CD4-positive, alpha-beta T cell (primary cell): ENCODE data around the gene TANGO2. TPM values are rescaled to one million over a fixed set of nuclear protein-coding genes. Genes with fewer than 3 reads are reported as not detected.
A peak's percentile ranks its signal among the peaks of the same experiment; 100 is the strongest.

Source experiments
- ATAC-seq: fragments of 200-7000 bp; cut with Tn5 transposase; one replicate; pipeline ENCODE4 v1.10.0; 2022; ENCODE audit warnings: mild to moderate bottlenecking; ENCODE audit not compliant: poor library complexity
- CTCF ChIA-PET: fragments of 350-600 bp; sonication (Branson Sonifier 250); formaldehyde crosslinking; loops from one replicate; lab custom pipeline; 2021; ENCODE audit warnings: antibody characterized with exemption, inconsistent platforms; lab: Charles Lee
- POLR2A ChIA-PET: fragments of 350-600 bp; sonication (Branson Sonifier 250); formaldehyde crosslinking; loops from one replicate; lab custom pipeline; 2021; ENCODE audit warnings: antibody characterized with exemption, inconsistent platforms; lab: Charles Lee
- DNase-seq, 14 experiments: peaks; one replicate each; pipeline ENCODE4 v3.0.0-alpha.2; 2013 to 2020; ENCODE audit warnings: mixed read lengths in 2 of 14
- H3K27ac ChIP-seq, 2 donors: one replicate each; pipeline versions ENCODE4 v1.5.1 to v1.7.0; 2013; ENCODE audit warnings: low read length in 2 of 2, low read depth in 1 of 2, mild to moderate bottlenecking in 1 of 2
- H3K27me3 ChIP-seq, 2 experiments: 1 replicate in 1 of 2; 2 replicates in 1 of 2; pipeline versions ENCODE4 v1.6.1 to v1.7.0; 2013; ENCODE audit warnings: low read length in 2 of 2, control low read depth in 1 of 2, mild to moderate bottlenecking in 1 of 2, moderate library complexity in 1 of 2; ENCODE audit not compliant: insufficient read depth in 2 of 2, control insufficient read depth in 1 of 2
- H3K36me3 ChIP-seq: one replicate; pipeline ENCODE4 v1.6.1; 2013; ENCODE audit warnings: low read length, control low read depth; ENCODE audit not compliant: insufficient read depth
- H3K4me1 ChIP-seq: one replicate; pipeline ENCODE4 v1.6.1; 2013; ENCODE audit warnings: low read length, control low read depth; ENCODE audit not compliant: insufficient read depth
- H3K4me3 ChIP-seq: one replicate; pipeline ENCODE4 v1.5.1; 2013; ENCODE audit warnings: mild to moderate bottlenecking, low read length, moderate library complexity
- H3K9me3 ChIP-seq, 2 experiments: 1 replicate in 1 of 2; 2 replicates in 1 of 2; pipeline versions ENCODE4 v1.6.1 to v1.7.0; 2013; ENCODE audit warnings: low read length in 2 of 2, mild to moderate bottlenecking in 2 of 2, control low read depth in 1 of 2, moderate library complexity in 1 of 2; ENCODE audit not compliant: control insufficient read depth in 1 of 2, insufficient read depth in 1 of 2
- H3K27ac Mint-ChIP-seq: one replicate; pipeline ENCODE4 v1.8.0; 2020; ENCODE audit warnings: mixed read lengths
- H3K27me3 Mint-ChIP-seq: one replicate; pipeline ENCODE4 v1.8.0; 2021; ENCODE audit warnings: mixed read lengths
- H3K36me3 Mint-ChIP-seq: one replicate; pipeline ENCODE4 v1.8.0; 2021; ENCODE audit warnings: low read depth, mixed read lengths
- H3K4me1 Mint-ChIP-seq: one replicate; pipeline ENCODE4 v1.8.0; 2021; ENCODE audit warnings: low read depth, mixed read lengths
- H3K4me3 Mint-ChIP-seq: one replicate; pipeline ENCODE4 v1.8.0; 2020; ENCODE audit warnings: mild to moderate bottlenecking, mixed read lengths
- H3K9me3 Mint-ChIP-seq: one replicate; pipeline ENCODE4 v1.8.0; 2020; ENCODE audit warnings: mixed read lengths
- CTCF ChIP-seq: fragments of 200-600 bp; IDR thresholded peaks from one replicate; pipeline ENCODE4 v1.8.0; 2022; ENCODE audit warnings: antibody characterized with exemption, mild to moderate bottlenecking
- intact Hi-C, 2 experiments: fragments of 100-400 bp; cut with DNase I in 1 of 2; cut with micrococcal nuclease in 1 of 2; formaldehyde crosslinking; loops; one replicate each; pipeline versions ENCODE4 v1.15.1 to v1.9.0; 2023 to 2025; cut with DNase I, micrococcal nuclease
- total RNA-seq, 174 experiments: library from RNA in 2 of 174; stranded (reverse) in 2 of 174; gene quantifications; one replicate each; pipeline ENCODE4 v1.2.3 and lab custom pipeline; 2021 to 2026

Gene TANGO2
- total RNA-seq, 2 experiments from 2014 or later: 10.3 to 10.5 TPM

- H3K36me3 ChIP-seq: peaks cover 64% of the 10 kb centered on the region
- CTCF ChIA-PET: no interaction called here
- H3K9me3 Mint-ChIP-seq: no peaks in the 10 kb centered on the region
These were observed 38.3 kb downstream of the TANGO2 start for GRCh38 chr22:20058989-20059770.

DNA sequence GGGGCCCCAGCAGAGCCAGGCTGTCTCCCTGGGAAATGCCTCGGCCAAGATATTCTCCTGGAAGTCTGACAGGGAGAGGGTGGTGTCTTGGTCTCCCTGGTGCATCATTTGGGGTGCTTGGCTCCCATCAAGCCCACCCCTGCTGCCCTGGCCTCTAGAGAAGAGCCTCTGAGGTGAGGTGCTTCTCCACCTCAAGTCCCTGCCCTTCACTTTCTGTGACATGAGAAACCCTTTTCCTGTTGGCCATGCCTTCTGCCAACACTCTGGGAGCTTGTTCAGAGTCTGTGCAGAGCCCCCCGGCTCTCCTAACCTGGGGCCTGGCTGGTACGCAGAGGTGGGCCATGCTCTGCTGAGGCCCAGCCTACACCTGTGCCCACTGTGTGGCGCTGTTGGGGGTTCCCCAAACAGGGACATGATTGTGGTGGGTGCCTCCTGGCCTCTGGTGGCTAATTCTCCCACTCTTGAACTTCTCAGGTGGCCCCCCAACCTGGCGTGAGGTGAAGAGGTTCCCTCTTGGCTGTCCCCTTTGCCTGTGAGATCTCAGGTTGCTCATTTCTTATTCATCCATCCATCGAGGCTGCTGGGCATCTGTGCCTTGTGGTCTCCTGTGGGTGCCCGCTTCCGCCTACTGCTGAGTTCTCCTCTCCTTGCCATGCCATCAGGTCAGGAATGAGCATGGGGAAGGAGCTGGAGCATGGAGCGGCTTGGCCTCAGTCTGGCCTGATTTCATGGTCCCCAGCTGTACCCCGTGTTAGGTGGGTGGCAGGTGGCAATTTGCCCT, 40.0 kb downstream of the TANGO2 start:
- Histone ChIP-seq H3K9me3 (no peaks in the 10 kb centered on the region), H3K4me1 (no peaks in the 10 kb centered on the region), H3K27me3 (no peaks in the 10 kb centered on the region), H3K36me3 (peaks cover 53% of the 10 kb centered on the region), H3K27ac (no peak overlapping the region), H3K4me3 (no peak overlapping the region)
- ATAC-seq: no peak
- peak in 2 of 14 experiments; percentile 26 to 27 for DNase-seq
- Mint-ChIP-seq H3K27ac (no peak overlapping the region), H3K4me1 (no peaks in the 10 kb centered on the region), H3K9me3 (no peaks in the 10 kb centered on the region), H3K36me3 (peaks cover 59% of the 10 kb centered on the region), H3K4me3 (no peak overlapping the region), H3K27me3 (no peaks in the 10 kb centered on the region)
- no peak for TF ChIP-seq CTCF
- intact Hi-C loops: no loop called here
- CTCF ChIA-PET: no interaction called here
- POLR2A ChIA-PET: no interaction called here

More at GRCh38 chr22:20058989-20059770, 38.3 kb downstream of the TANGO2 start:
- Histone ChIP-seq H3K27ac (no peak overlapping the region), H3K4me1 (no peaks in the 10 kb centered on the region), H3K4me3 (no peak overlapping the region), H3K9me3 (no peaks in the 10 kb centered on the region), H3K27me3 (no peaks in the 10 kb centered on the region)
- POLR2A ChIA-PET: no interaction called here
- Mint-ChIP-seq H3K36me3 (peaks cover 65% of the 10 kb centered on the region), H3K27me3 (no peaks in the 10 kb centered on the region), H3K4me1 (no peaks in the 10 kb centered on the region), H3K4me3 (no peak overlapping the region), H3K27ac (no peak overlapping the region)
- DNase-seq (no peak), ATAC-seq (no peak)
- intact Hi-C loops: no loop called here
- TF ChIP-seq CTCF: no peak

DNA sequence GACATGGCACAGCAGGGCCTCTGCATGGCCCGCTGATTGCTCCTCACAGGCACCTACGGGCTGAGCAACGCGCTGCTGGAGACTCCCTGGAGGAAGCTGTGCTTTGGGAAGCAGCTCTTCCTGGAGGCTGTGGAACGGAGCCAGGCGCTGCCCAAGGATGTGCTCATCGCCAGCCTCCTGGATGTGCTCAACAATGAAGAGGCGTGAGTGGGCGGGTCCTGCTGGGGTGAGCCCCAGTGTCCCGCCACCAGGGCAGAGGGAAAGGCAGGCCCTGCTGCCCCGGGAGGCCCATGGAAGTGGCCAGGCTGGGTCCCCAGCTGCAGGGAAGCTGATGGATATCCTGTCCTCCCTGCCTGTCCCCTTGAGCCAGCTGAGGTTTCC, 40.6 kb downstream of the TANGO2 start:
- CTCF ChIA-PET: no interaction called here
- intact Hi-C loops: no loop called here
- DNase-seq: no peak
- Histone ChIP-seq H3K4me3 (no peak overlapping the region), H3K27ac (no peak overlapping the region), H3K9me3 (no peaks in the 10 kb centered on the region), H3K36me3 (peaks cover 47% of the 10 kb centered on the region), H3K4me1 (no peaks in the 10 kb centered on the region), H3K27me3 (no peaks in the 10 kb centered on the region)
- Mint-ChIP-seq H3K27me3 (no peaks in the 10 kb centered on the region), H3K4me1 (no peaks in the 10 kb centered on the region), H3K4me3 (no peak overlapping the region), H3K27ac (no peak overlapping the region), H3K36me3 (peaks cover 54% of the 10 kb centered on the region), H3K9me3 (no peaks in the 10 kb centered on the region)
- POLR2A ChIA-PET: no interaction called here
- no peak for ATAC-seq
- no peak for TF ChIP-seq CTCF
